Tongue (tissue), 2 donors: ENCODE measurements around the gene MRO. TPM values are rescaled to one million over a fixed set of nuclear protein-coding genes. Genes with fewer than 3 reads are reported as not detected.
"Not testable (repeated sequence)": the region's sequence is repeated elsewhere in the genome, so short reads cannot be mapped to it uniquely, and the experiment has no call there.

ENCODE experiments used
- DNase-seq: peaks from one replicate; pipeline ENCODE4 v3.0.0-alpha.2; 2015
- total RNA-seq: library from RNA; depleted of rRNA; stranded (reverse); fragments of >200 nt; gene quantifications from one replicate; pipeline ENCODE4 v1.2.3, GENCODE V29; 2014

MRO gene
- total RNA-seq: 0.21 TPM

DNA sequence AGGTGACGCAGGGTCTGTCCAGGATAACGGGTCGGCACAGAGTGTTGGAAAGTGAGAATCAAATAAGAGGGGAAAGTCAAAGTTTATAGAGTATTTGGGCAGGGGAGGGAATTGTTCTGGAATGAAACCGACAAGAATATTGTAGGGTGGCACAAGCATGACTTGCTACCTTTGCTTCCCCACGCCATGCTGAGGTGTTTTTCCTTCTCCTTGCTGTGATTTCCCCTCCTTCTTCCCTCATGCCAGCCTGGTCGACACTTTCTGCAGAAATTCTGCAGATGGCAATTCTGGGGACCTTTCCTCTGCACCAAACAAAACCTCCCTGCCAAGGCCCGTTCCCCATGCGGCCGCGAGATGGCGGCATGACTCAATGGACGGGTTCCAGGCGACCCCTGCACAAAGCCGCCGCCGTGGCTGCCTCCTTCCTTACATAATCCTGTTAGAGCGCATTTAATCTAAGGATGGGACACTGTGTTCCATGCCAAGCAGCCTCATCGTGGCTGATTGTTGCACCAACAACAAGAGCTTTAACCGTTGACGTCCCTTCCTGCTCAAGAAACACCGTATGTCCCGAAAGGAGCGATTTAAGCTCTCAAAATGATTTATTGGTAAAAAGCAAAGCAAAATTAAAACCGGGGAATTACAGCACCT is at the start of gene MRO:
Gene MRO, minus strand, starts transcription at position 289 of the 651 bp plus-strand sequence. CDS start 10,616 bp downstream, outside the sequence.
- peak; percentile 92 for DNase-seq

DNA sequence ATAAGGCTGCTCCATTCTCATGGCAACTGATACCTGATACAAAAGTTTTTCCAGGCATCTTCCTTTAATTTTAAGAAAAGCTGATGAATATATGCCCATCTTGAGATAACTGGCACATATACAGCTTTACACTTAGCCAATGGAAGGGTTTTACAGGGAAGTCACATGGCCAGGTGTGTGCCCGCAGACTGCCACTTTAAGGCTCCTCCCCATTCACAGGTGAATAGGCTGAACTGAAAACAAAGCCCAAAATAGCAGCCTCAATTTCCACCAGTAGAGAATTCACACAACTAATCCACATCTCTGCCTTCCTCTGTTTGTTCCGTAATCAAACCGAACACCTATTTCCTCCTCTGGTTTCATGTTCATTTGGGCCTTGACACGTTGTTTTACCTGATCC is 49.3 kb upstream of the MRO start:
- DNase-seq: no peak

DNA sequence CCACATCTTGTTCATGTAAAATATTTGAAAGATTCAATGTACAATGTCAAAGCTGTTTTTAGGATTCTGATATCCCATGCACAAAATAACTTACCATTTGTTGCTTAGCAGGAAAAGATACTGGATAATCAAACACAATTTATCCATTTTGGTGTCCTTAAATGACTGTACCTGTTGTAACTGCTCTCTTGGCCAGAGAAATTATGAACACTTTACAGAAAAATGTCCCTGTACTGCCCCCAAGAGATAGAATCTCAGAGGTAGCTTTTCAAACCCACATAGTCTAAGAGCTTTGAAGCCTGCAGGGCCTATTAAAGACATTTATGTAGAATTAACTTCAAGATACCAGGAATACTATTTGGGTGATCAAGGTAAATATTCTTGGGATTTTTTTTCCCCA is 46.9 kb upstream of the MRO start:
- DNase-seq: no peak

GRCh38 chr18:50863840-50864375 is 44.1 kb upstream of the MRO start:
- no peak for DNase-seq

GRCh38 chr18:50862401-50862800 is 42.6 kb upstream of the MRO start:
- no peak for DNase-seq

GRCh38 chr18:50861617-50862016 is 41.8 kb upstream of the MRO start:
- no peak for DNase-seq

- no peak for DNase-seq
Measured at GRCh38 chr18:50859793-50860555, 40.2 kb upstream of the MRO start.

GRCh38 chr18:50857694-50858093 is 37.9 kb upstream of the MRO start:
- DNase-seq: no peak

DNA sequence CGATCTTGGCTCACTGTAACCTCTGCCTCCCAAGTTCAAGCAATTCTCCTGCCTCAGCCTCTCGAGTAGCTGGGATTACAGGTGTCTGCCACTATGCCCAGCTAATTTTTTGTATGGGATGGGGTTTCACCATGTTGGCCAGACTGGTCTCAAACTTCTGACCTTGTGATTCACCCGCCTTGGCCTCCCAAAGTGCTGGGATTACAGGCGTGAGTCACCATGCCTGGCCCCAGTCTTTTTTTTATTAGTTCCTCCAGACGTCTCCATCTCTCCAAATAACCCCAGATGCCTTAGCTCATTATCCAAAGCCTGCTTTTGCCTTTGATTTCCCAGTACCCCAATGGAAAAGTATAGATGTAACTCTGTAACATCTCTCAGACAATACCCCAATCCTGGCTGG is 37.4 kb upstream of the MRO start:
- not testable (repeated sequence) for DNase-seq

DNA sequence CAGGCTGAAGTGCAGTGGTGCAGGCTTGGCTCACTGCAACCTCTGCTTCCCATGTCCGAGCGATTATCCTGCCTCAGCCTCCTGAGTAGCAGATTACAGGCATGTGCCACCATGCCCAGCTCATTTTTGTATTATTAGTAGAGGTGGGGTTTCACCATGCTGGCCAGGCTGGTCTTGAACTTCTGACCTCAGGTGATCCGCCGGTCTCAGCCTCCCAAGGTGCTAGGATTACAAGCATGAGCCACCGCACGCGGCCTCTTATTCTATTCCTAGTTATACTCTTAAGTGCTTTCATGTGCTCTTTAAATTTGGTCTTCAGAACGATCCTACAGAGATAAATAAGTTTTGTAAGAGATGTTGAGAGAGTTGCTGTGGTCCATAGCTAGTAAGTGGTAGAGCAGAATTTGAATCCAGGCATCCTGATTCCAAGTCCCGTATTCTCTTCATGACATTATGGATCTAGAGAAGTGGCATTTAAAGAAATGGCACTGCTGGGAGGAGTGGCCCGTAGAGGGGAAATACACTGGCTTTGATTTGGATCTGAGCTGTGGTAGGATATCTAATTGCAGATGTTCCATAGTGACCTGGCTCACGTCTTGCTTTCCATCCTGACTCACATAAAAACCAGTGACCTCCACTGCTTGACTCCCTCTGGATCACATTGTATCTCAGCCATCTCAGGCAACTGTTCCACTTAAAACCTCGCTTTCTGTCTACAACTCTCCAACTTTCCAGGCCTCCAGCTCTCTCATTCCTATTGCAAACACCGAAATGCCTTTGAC is 36.4 kb upstream of the MRO start:
- no peak for DNase-seq

- DNase-seq: no peak
Measured at GRCh38 chr18:50853863-50854271, 34.1 kb upstream of the MRO start.

DNA sequence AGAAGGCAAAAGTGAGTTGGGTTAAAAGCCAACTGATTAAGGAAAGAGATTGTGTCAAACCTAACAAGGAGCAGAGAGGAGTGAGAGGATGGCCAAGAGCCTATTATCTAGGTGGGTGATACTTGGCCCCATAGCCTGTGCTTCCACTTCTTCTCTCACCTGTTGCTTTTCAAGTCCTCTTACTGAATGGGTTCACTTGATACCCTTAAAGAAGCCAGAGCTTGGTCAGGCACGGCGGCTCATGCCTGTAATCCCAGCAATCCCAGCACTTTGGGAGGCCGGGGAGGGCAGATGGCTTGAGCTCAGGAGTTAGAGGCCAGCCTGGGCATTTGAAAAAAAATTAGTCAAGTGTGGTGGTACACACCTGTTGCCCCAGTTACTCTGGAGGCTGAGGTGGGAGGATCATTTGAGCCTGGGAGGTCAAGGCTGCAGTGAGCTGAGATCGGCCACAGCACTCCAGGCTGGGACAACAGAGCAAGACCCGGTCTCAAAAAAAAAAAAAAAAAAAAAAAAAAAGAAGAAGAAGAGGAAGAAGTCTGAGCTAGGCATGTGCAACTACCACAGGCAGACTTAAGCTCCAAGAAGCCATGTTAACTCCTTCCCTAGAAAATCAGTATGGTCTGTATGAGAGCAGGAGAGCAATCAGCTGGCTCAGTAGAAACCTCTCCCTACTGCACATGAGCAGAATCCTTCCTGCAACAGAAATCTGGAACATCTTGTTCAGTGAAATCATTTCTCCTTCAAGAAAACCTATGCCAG is 30.7 kb upstream of the MRO start:
- DNase-seq: no peak

DNA sequence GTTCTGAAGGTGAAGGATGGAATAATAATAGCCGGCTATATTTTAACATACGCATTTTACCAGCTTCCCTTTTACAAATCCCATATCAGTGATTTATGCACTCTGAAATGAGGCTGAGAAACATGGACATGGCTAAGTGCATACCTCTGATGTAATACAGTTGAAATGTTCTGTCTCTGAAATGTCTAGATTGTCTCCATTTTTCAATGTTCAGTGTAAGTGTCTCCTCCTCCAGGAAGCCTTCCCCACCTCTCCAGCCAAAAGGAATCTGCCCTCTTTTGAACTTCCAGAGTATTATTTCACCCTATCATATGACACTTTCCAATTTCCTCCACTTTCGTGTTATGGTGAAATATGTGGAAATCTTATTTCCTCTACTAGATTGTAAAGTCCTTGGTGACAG is 29.6 kb upstream of the MRO start:
- DNase-seq: no peak

DNA sequence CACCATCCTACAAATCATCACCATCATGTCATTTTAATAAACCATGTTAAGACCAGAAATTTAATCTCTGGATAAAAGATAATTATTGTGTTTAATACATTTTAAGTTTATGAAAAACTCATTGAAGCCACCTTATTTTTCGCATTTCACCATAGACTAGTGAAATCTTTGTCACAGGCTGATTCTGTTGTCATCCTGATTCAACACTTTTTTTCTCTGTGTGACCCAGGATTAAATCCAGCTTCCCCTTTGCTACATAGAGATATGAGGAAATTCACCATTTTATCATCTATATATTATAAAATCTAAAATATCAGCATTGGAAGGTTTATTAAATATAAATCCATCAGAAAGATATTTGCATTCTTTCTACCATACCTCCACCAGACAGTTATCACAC is 29.2 kb upstream of the MRO start:
- no peak for DNase-seq

DNA sequence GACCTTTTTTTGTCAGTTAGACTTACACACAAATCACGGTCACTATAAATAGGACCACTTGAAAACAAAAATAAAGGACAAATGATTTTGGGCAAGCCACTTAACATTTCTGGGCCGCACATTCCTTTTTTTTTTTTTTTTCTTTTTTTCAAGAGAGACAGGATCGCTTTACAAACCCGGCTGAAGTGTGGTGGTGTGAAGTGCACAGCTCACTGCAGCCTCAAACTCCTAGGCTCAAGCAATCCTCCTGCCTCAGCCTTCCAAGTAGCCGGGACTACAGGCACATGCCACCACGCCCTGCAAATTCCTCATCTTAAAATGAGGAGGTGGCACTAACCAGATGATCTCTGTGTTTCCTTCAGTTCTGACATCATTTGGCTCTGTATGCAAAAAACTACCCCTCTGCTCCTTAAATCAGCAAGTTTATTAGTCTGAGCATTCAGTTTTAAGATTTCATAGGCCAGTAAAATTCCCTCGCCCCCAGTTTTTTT is 28.3 kb upstream of the MRO start:
- no peak for DNase-seq

DNA sequence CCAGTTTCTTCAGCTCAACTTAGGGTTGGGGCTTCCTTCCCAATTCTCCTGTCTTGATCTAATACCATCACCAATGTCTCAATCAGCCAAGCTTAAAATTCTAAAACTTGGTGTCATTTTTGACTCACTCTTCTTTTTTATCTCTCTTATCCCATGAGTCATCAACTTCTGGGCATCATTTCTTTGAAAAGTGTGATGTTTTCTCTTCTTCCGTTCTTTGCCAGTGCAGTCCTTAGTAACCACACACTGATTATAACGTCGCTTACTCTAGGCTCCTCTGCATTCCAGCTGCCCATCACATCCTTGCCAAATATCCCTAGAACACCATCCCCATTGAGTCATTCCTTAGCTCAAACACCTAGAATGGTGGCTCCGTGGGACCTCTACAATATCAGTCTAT is 27.4 kb upstream of the MRO start:
- no peak for DNase-seq

DNA sequence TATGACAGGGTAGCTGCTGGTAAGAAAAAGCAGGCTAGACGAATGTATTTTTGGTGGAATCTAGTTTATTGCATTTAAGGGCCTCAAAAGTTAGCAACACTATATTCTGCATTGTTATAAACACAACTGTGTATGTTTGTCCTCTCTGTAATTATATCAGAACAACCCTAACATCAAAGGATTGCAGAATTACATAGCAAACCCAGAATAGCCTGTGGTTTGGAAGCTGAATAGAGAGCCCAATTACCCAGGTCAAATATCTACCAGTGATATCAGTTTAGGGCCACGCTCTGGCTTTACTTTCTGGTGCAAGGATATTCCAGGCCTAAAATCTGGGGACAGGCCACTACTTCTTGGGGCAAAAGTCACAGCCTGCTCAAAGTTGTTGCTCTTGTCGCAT is 25.1 kb upstream of the MRO start:
- DNase-seq: no peak

GRCh38 chr18:50844554-50844953 is 24.7 kb upstream of the MRO start:
- no peak for DNase-seq

GRCh38 chr18:50842846-50843245 is 23.0 kb upstream of the MRO start:
- DNase-seq: no peak

DNA sequence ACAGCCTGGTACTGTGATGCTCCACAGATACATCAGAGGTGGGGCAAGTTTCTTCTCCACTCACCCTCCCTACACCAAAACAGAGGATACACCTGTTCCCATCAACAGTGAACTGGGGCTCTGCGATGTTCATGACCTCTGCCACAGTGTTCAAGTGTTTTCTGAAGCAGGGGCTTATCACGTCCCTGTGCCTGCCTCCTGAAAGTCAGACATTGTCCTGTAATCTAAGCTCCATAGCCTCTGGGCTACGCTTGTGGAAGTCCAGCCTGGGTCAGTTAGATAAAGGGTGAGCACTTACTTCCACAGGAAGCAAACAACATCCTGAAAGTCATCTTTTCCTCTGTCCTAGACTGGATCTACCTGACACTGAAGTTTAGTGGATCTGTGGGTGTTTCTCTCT is 20.2 kb upstream of the MRO start:
- DNase-seq: no peak

GRCh38 chr18:50839341-50839740 is 19.5 kb upstream of the MRO start:
- no peak for DNase-seq

DNA sequence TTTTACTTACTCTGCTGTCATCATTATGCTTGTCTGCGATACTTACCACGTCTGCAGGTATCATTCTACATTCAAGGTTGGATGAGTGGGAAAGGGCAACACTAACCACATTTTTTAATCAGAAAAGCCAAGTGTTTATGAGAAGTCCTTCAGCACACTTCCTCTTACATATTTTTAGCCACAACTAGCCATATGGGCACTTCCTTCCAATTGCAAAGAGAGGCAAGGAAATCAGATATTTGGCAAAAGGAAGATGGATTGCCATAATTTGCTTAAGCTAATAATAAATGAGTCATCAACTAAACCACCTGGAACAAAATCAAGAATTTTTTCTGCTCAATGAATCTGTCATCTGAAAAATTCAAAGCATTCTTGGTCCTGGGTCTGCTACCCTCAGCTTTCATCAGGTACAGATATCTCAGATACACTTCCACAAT is 16.7 kb upstream of the MRO start:
- DNase-seq: no peak
